Measurements from ENCODE around the gene ELK4. TPM values are rescaled to one million over a fixed set of nuclear protein-coding genes. Genes with fewer than 3 reads are reported as not detected.

ELK4 gene
- total and polyA plus RNA-seq, 2 of the 4 experiments (the other 2 are of a cell fraction), result 4.6 to 11.3 TPM

DNA sequence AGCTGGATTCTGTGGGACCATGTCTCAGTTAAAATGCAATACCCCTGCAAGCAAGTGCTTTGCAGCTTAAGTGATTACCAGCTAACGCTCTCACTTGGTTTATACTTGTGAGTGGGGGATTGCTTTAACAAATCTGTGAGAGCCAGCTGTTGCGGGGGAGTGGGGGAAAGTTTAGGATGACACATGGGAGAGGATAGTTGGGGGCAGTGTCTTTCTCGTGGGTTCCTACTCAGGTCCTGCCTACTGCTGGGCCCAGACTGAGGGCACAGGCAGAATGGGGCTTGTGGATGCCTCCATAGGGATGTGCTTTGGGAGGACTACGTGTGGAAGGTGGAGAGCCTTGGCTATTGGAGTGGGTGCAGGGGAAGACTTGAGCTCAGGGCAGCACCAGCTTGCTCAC is 60.1 kb downstream of the ELK4 start:
- ATAC-seq (ENCODE audit: low read depth) (no peak), DNase-seq (no peak)
- Histone ChIP-seq H4K8ac (ENCODE audit: low read depth in 2 of 2, low read length in 2 of 2) (no peak overlapping the region), H2AFZ (replicated peaks; ENCODE audit: low read length, poor library complexity) (no peak overlapping the region), H3K9ac (ENCODE audit: low read depth, low read length) (no peak overlapping the region), H4K5ac (ENCODE audit: low read depth, low read length) (no peak overlapping the region), H4K91ac (ENCODE audit: insufficient read depth, low read depth, low read length) (no peak overlapping the region), H3K4me3 (ENCODE audit: insufficient read depth, low read depth, low read length) (no peak overlapping the region), H3K14ac (replicated peaks; ENCODE audit: low read depth, low read length) (no peak overlapping the region), H2BK20ac (ENCODE audit: low read depth, low read length) (no peak overlapping the region), H2AK5ac (ENCODE audit: low read depth, low read length) (no peak overlapping the region), H3K18ac (ENCODE audit: low read depth, low read length) (no peak overlapping the region), H3K79me1 (ENCODE audit: low read depth in 1 of 2, low read length in 2 of 2) (no peaks in the 10 kb centered on the region), H3K23ac (ENCODE audit: low read depth, low read length) (no peak overlapping the region), H3K27me3 (ENCODE audit: control insufficient read depth, insufficient read depth, low read length) (peaks cover 87% of the 10 kb centered on the region), H3K9me1 (ENCODE audit: insufficient read depth, low read length) (no peaks in the 10 kb centered on the region), H2BK15ac (ENCODE audit: low read depth, low read length) (no peak overlapping the region), H3K27ac (ENCODE audit: insufficient read depth, low read length) (no peak overlapping the region), H2BK5ac (ENCODE audit: low read depth, low read length, poor library complexity, severe bottlenecking) (no peak overlapping the region), H3K36me3 (ENCODE audit: control insufficient read depth, insufficient read depth, low read length) (no peaks in the 10 kb centered on the region), H3K4me2 (ENCODE audit: low read depth, low read length) (no peak overlapping the region), H3K4me1 (ENCODE audit: control insufficient read depth, insufficient read depth, low read length) (peaks cover 2% of the 10 kb centered on the region; the same call in 1 of the 2 replicates), H3K56ac (ENCODE audit: extremely low read depth, insufficient read depth, low read length) (no peak overlapping the region), H2BK120ac (ENCODE audit: low read depth, low read length) (no peak overlapping the region), H2AK9ac (replicated peaks; ENCODE audit: low read depth, low read length, poor library complexity) (no peak overlapping the region), H4K20me1 (ENCODE audit: insufficient read depth, low read length) (no peaks in the 10 kb centered on the region; the same call in 1 of the 2 replicates), H3K9me3 (ENCODE audit: control insufficient read depth, insufficient read depth, low read length) (0 out of 2 replicates have a peak, but pooled peaks cover 2% of the 10 kb centered on the region), H3K4ac (ENCODE audit: low read depth, low read length) (no peak overlapping the region)
- intact Hi-C loops (cut with micrococcal nuclease) (no loop called here), in situ Hi-C loops (cut with MboI; ENCODE audit: low sequenced_read_pairs) (no loop called here), dilution Hi-C loops (cut with HindIII; ENCODE audit: low sequenced_read_pairs, unreplicated experiment) (no loop called here)
- TF ChIP-seq CEBPB (IDR thresholded peaks at IDR 0.05; ENCODE audit: low read depth, low read length) (no peak), MAZ (IDR thresholded peaks at IDR 0.05; ENCODE audit: borderline replicate concordance, low read depth, low read length) (no peak), USF2 (IDR thresholded peaks at IDR 0.05; ENCODE audit: low read depth, low read length) (no peak), CHD1 (IDR thresholded peaks at IDR 0.05; ENCODE audit: low read depth, low read length) (no peak), RCOR1 (IDR thresholded peaks at IDR 0.05; ENCODE audit: insufficient replicate concordance, low read length) (no peak), BHLHE40 (IDR thresholded peaks at IDR 0.05; ENCODE audit: low read depth, low read length) (no peak), RAD21 (IDR thresholded peaks at IDR 0.05; ENCODE audit: low read length) (no peak), MAFK (IDR thresholded peaks at IDR 0.05; ENCODE audit: low read depth, low read length) (no peak), POLR2A (IDR thresholded peaks at IDR 0.05; ENCODE audit: low read depth, low read length) (no peak), MXI1 (IDR thresholded peaks at IDR 0.05; ENCODE audit: borderline replicate concordance, low read depth, low read length) (no peak), NFE2L2 (IDR thresholded peaks at IDR 0.05; ENCODE audit: low read depth, low read length) (no peak), SMC3 (IDR thresholded peaks at IDR 0.05; ENCODE audit: low read depth, low read length) (no peak), RFX5 (IDR thresholded peaks at IDR 0.05; ENCODE audit: low read depth, low read length) (no peak), FOS (IDR thresholded peaks at IDR 0.05; ENCODE audit: low read depth, low read length) (no peak)
- TF ChIP-seq, protein P1, sequence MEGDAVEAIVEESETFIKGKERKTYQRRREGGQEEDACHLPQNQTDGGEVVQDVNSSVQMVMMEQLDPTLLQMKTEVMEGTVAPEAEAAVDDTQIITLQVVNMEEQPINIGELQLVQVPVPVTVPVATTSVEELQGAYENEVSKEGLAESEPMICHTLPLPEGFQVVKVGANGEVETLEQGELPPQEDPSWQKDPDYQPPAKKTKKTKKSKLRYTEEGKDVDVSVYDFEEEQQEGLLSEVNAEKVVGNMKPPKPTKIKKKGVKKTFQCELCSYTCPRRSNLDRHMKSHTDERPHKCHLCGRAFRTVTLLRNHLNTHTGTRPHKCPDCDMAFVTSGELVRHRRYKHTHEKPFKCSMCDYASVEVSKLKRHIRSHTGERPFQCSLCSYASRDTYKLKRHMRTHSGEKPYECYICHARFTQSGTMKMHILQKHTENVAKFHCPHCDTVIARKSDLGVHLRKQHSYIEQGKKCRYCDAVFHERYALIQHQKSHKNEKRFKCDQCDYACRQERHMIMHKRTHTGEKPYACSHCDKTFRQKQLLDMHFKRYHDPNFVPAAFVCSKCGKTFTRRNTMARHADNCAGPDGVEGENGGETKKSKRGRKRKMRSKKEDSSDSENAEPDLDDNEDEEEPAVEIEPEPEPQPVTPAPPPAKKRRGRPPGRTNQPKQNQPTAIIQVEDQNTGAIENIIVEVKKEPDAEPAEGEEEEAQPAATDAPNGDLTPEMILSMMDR (conservative IDR thresholded peaks at IDR 0.05; ENCODE audit: low read depth, low read length), result no peak
- TF ChIP-seq, protein P2, sequence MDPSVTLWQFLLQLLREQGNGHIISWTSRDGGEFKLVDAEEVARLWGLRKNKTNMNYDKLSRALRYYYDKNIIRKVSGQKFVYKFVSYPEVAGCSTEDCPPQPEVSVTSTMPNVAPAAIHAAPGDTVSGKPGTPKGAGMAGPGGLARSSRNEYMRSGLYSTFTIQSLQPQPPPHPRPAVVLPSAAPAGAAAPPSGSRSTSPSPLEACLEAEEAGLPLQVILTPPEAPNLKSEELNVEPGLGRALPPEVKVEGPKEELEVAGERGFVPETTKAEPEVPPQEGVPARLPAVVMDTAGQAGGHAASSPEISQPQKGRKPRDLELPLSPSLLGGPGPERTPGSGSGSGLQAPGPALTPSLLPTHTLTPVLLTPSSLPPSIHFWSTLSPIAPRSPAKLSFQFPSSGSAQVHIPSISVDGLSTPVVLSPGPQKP (IDR thresholded peaks at IDR 0.05; ENCODE audit: borderline replicate concordance, low read depth, low read length), result no peak
- POLR2A ChIA-PET (ENCODE audit: unreplicated experiment), result no interaction called here
- WGBS, 2 experiments (ENCODE audit: extremely low coverage in 2 of 2, insufficient read length in 1 of 2), result 0% methylated on average over 1 of the region's 4 CpGs; no CpG with 5 or more reads in 1 of the 2 experiments
- BruUV-seq (replicated peaks), result no TSS peak
- CTCF ChIA-PET, result no interaction called here
